IMR-90 (cell line): ENCODE data around the gene GAMT. TPM values are rescaled to one million over a fixed set of nuclear protein-coding genes. Genes with fewer than 3 reads are reported as not detected.

Experiments used
- ATAC-seq: fragments of 200-7000 bp; cut with Tn5 transposase; 2 replicates; pipeline ENCODE4 v1.9.1; 2020; ENCODE audit warnings: low read depth, mild to moderate bottlenecking, moderate library complexity
- BruUV-seq: library from RNA; stranded (reverse); fragments of 400-500 nt; replicated peaks from 2 replicates; lab custom pipeline; 2021; lab: Mats Ljungman, UMichigan
- CTCF ChIA-PET: fragments of 300-600 bp; formaldehyde crosslinking; extraction: SDS; loops from one replicate; lab custom pipeline; 2021; ENCODE audit warnings: antibody characterized with exemption; lab: Yijun Ruan, JAX
- POLR2A ChIA-PET: fragments of 300-600 bp; sonication (Branson Sonifier 250); formaldehyde crosslinking; loops from one replicate; lab custom pipeline; 2022; ENCODE audit warnings: antibody characterized with exemption; ENCODE audit not compliant: unreplicated experiment; lab: Charles Lee
- DNase-seq: peaks from one replicate; pipeline ENCODE4 v3.0.0; 2013
- H2AFZ ChIP-seq: replicated peaks from 2 replicates; pipeline ENCODE3; 2013; ENCODE audit warnings: low read length, mild to moderate bottlenecking; ENCODE audit not compliant: poor library complexity
- H2AK5ac ChIP-seq: 2 replicates; pipeline ENCODE4 v1.6.1; 2013; ENCODE audit warnings: low read depth, low read length, inconsistent platforms
- H2AK9ac ChIP-seq: replicated peaks from 2 replicates; pipeline ENCODE3; 2013; ENCODE audit warnings: mild to moderate bottlenecking, low read depth, low read length, moderate library complexity; ENCODE audit not compliant: poor library complexity
- H2BK120ac ChIP-seq: 2 replicates; pipeline ENCODE4 v1.6.1; 2013; ENCODE audit warnings: low read depth, low read length, inconsistent platforms
- H2BK15ac ChIP-seq: 3 replicates; pipeline ENCODE4 v1.6.1; 2013; ENCODE audit warnings: low read depth, low read length, inconsistent platforms
- H2BK20ac ChIP-seq: 2 replicates; pipeline ENCODE4 v1.6.1; 2013; ENCODE audit warnings: low read depth, mild to moderate bottlenecking, inconsistent platforms, low read length, moderate library complexity
- H2BK5ac ChIP-seq: 2 replicates; pipeline ENCODE4 v1.6.1; 2013; ENCODE audit warnings: mild to moderate bottlenecking, low read depth, low read length, inconsistent platforms; ENCODE audit not compliant: poor library complexity, severe bottlenecking
- H3K14ac ChIP-seq: replicated peaks from 2 replicates; pipeline ENCODE4 v1.6.1; 2013; ENCODE audit warnings: low read depth, low read length, inconsistent platforms
- H3K18ac ChIP-seq: 2 replicates; pipeline ENCODE4 v1.6.1; 2013; ENCODE audit warnings: low read depth, low read length, control low read depth
- H3K23ac ChIP-seq: 2 replicates; pipeline ENCODE4 v1.6.1; 2013; ENCODE audit warnings: low read depth, low read length, inconsistent platforms
- H3K27ac ChIP-seq: 2 replicates; pipeline ENCODE4 v1.5.1; 2013; ENCODE audit warnings: mild to moderate bottlenecking, control low read depth, low read length; ENCODE audit not compliant: insufficient read depth
- H3K27me3 ChIP-seq: 2 replicates; pipeline ENCODE4 v1.6.1; 2013; ENCODE audit warnings: low read length; ENCODE audit not compliant: control insufficient read depth, insufficient read depth
- H3K36me3 ChIP-seq: 2 replicates; pipeline ENCODE4 v1.6.1; 2013; ENCODE audit warnings: low read length, mixed read lengths; ENCODE audit not compliant: control insufficient read depth, insufficient read depth
- H3K4ac ChIP-seq: 2 replicates; pipeline ENCODE4 v1.6.1; 2013; ENCODE audit warnings: low read depth, low read length, inconsistent platforms
- H3K4me1 ChIP-seq: 2 replicates; pipeline ENCODE4 v1.6.1; 2013; ENCODE audit warnings: low read length, mixed read lengths; ENCODE audit not compliant: control insufficient read depth, insufficient read depth
- H3K4me2 ChIP-seq: 2 replicates; pipeline ENCODE4 v1.6.1; 2013; ENCODE audit warnings: low read depth, mild to moderate bottlenecking, control low read depth, low read length, moderate library complexity
- H3K4me3 ChIP-seq: 2 replicates; pipeline ENCODE4 v1.5.1; 2013; ENCODE audit warnings: low read depth, mild to moderate bottlenecking, control low read depth, low read length, moderate library complexity; ENCODE audit not compliant: insufficient read depth
- H3K56ac ChIP-seq: 2 replicates; pipeline ENCODE4 v1.6.1; 2013; ENCODE audit warnings: low read length, inconsistent platforms; ENCODE audit not compliant: insufficient read depth; ENCODE audit errors: extremely low read depth
- H3K79me1 ChIP-seq, 2 experiments: 2 replicates each; pipeline ENCODE4 v1.6.1; 2013; ENCODE audit warnings: low read length in 2 of 2, inconsistent platforms in 1 of 2, low read depth in 1 of 2
- H3K9ac ChIP-seq: 2 replicates; pipeline ENCODE4 v1.6.1; 2013; ENCODE audit warnings: low read depth, low read length, control low read depth
- H3K9me1 ChIP-seq: 2 replicates; pipeline ENCODE4 v1.6.1; 2013; ENCODE audit warnings: low read length, inconsistent platforms; ENCODE audit not compliant: insufficient read depth
- H3K9me3 ChIP-seq: 2 replicates; pipeline ENCODE4 v1.6.1; 2013; ENCODE audit warnings: low read length; ENCODE audit not compliant: control insufficient read depth, insufficient read depth
- H4K20me1 ChIP-seq: 2 replicates; pipeline ENCODE4 v1.6.1; 2013; ENCODE audit warnings: low read length, inconsistent platforms; ENCODE audit not compliant: insufficient read depth
- H4K5ac ChIP-seq: 2 replicates; pipeline ENCODE4 v1.6.1; 2013; ENCODE audit warnings: mild to moderate bottlenecking, low read depth, low read length, control low read depth
- H4K8ac ChIP-seq, 2 experiments: 2 replicates each; pipeline ENCODE4 v1.6.1; 2013; ENCODE audit warnings: low read depth in 2 of 2, low read length in 2 of 2, control low read depth in 1 of 2, inconsistent platforms in 1 of 2
- H4K91ac ChIP-seq: 2 replicates; pipeline ENCODE4 v1.6.1; 2013; ENCODE audit warnings: low read depth, low read length, inconsistent platforms; ENCODE audit not compliant: insufficient read depth
- BHLHE40 ChIP-seq: fragments of 150-350 bp; IDR thresholded peaks from 2 replicates; pipeline ENCODE4 v1.6.1; 2016; ENCODE audit warnings: mild to moderate bottlenecking, low read depth, low read length
- CHD1 ChIP-seq: IDR thresholded peaks from 2 replicates; pipeline ENCODE4 v1.6.1; 2012; ENCODE audit warnings: low read depth, low read length, improper control_type of control experiment
- CTCF ChIP-seq: conservative IDR thresholded peaks from 2 replicates; pipeline ENCODE4 v1.5.1; 2012; ENCODE audit warnings: mild to moderate bottlenecking, low read depth, low read length, improper control_type of control experiment
- MAFK ChIP-seq: IDR thresholded peaks from 2 replicates; pipeline ENCODE4 v1.6.1; 2012; ENCODE audit warnings: low read depth, low read length, improper control_type of control experiment
- MAZ ChIP-seq: IDR thresholded peaks from 2 replicates; pipeline ENCODE4 v1.6.1; 2012; ENCODE audit warnings: low read depth, mild to moderate bottlenecking, low read length, improper control_type of control experiment, moderate library complexity, borderline replicate concordance
- MXI1 ChIP-seq: IDR thresholded peaks from 2 replicates; pipeline ENCODE4 v1.6.1; 2012; ENCODE audit warnings: low read depth, mild to moderate bottlenecking, low read length, moderate library complexity, borderline replicate concordance
- NFE2L2 ChIP-seq: fragments of 150-350 bp; IDR thresholded peaks from 2 replicates; pipeline ENCODE4 v1.6.1; 2016; ENCODE audit warnings: low read depth, mild to moderate bottlenecking, low read length
- RAD21 ChIP-seq: IDR thresholded peaks from 2 replicates; pipeline ENCODE4 v1.6.1; 2012; ENCODE audit warnings: low read length, improper control_type of control experiment
- RCOR1 ChIP-seq: IDR thresholded peaks from 2 replicates; pipeline ENCODE4 v1.6.1; 2012; ENCODE audit warnings: mild to moderate bottlenecking, low read length, improper control_type of control experiment; ENCODE audit not compliant: insufficient replicate concordance
- RFX5 ChIP-seq: IDR thresholded peaks from 2 replicates; pipeline ENCODE4 v1.8.0; 2012; ENCODE audit warnings: low read depth, mild to moderate bottlenecking, low read length, moderate library complexity
- SMC3 ChIP-seq: fragments of 150-350 bp; IDR thresholded peaks from 2 replicates; pipeline ENCODE4 v1.6.1; 2016; ENCODE audit warnings: low read depth, mild to moderate bottlenecking, antibody characterized with exemption, low read length, moderate library complexity
- whole genome bisulfite sequencing, 2 experiments: methylation state at CpG; one replicate each; pipeline versions ENCODE4 v1.1.5 to v1.1.7; 2013; ENCODE audit warnings: missing lambda C conversion rate in 2 of 2; ENCODE audit not compliant: insufficient read length in 1 of 2; ENCODE audit errors: extremely low coverage in 2 of 2; 5-methylcytosine and 5-hydroxymethylcytosine counted together
- dilution Hi-C: fragments of 300-500 bp; cut with HindIII; formaldehyde crosslinking; loops from one replicate; pipeline ENCODE4 v1.14.3; 2018; ENCODE audit warnings: low sequenced_read_pairs; ENCODE audit not compliant: unreplicated experiment
- in situ Hi-C: fragments of 300-500 bp; cut with MboI; formaldehyde crosslinking; loops from 3 replicates; pipeline ENCODE4 v1.14.3; 2019; ENCODE audit warnings: low sequenced_read_pairs, inconsistent platforms, mixed read lengths
- intact Hi-C: fragments of 100-400 bp; cut with micrococcal nuclease; formaldehyde crosslinking; loops from 2 replicates; pipeline ENCODE4 v1.10.0; 2022
- polyA plus RNA-seq, 3 experiments: library from polyadenylated mRNA; depleted of rRNA; stranded (reverse); fragments of >200 nt; gene quantifications; 2 replicates each; pipeline ENCODE4 v1.2.3, GENCODE V29; 2012; ENCODE audit warnings: low replicate concordance in 1 of 3
- total RNA-seq: library from RNA; depleted of rRNA; stranded (reverse); fragments of >200 nt; gene quantifications from 2 replicates; pipeline ENCODE4 v1.2.3, GENCODE V29; 2012

GAMT gene
- total and polyA plus RNA-seq, 2 of the 4 experiments (the other 2 are of a cell fraction): 22.8 to 51.8 TPM

DNA sequence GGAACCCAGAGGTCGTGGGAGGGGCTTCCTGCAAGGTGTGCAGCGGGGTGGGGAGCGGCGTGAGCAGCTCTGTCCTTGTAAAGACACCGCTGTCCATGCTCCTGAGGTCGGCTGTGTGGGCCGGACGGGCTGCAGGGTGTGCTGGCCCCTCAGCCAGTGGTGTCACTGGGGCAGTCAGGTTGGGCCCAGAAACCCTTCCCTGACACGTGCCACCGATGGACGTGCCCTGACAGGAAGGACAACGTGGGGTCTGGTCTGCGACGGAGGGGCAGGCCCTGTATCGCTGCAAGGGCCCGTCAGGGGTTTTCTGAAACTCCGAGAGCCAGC, 32.7 kb upstream of the GAMT start:
- H4K20me1 ChIP-seq: peaks cover 17% of the 10 kb centered on the region
- ATAC-seq (no peak), DNase-seq (no peak)
- BruUV-seq: no TSS peak
- H3K14ac ChIP-seq: no peak overlapping the region
- CTCF ChIA-PET: no interaction called here
- TF ChIP-seq MAZ (no peak), MAFK (no peak), CTCF (no peak), CHD1 (no peak), RAD21 (no peak), MXI1 (no peak), SMC3 (no peak), RFX5 (no peak), NFE2L2 (no peak), RCOR1 (no peak), BHLHE40 (no peak)
- peaks cover 53% of the 10 kb centered on the region for H3K36me3 ChIP-seq
- H3K9ac ChIP-seq: no peak overlapping the region
- no peak overlapping the region for H2BK120ac ChIP-seq
- no peak overlapping the region for H3K4ac ChIP-seq
- no peak overlapping the region for H2BK15ac ChIP-seq
- dilution Hi-C loops: no loop called here
- no peaks in the 10 kb centered on the region for H3K9me3 ChIP-seq
- no peaks in the 10 kb centered on the region for H3K27me3 ChIP-seq
- no peak overlapping the region for H3K4me2 ChIP-seq
- no peak overlapping the region for H4K8ac ChIP-seq
- H2AK5ac ChIP-seq: no peak overlapping the region
- H3K27ac ChIP-seq: no peak overlapping the region
- H4K91ac ChIP-seq: no peak overlapping the region
- no peaks in the 10 kb centered on the region; the same call in 1 of the 2 replicates for H3K9me1 ChIP-seq
- no peak overlapping the region for H2AK9ac ChIP-seq
- no peak overlapping the region for H2BK20ac ChIP-seq
- H2BK5ac ChIP-seq: no peak overlapping the region
- no peak overlapping the region for H3K23ac ChIP-seq
- intact Hi-C loops: no loop called here
- in situ Hi-C loops: no loop called here
- no peak overlapping the region for H3K56ac ChIP-seq
- 93% methylated on average over 17 of the region's 17 CpGs; no CpG with 5 or more reads in 1 of the 2 experiments for WGBS, 2 experiments
- no peak overlapping the region for H3K18ac ChIP-seq
- H3K4me3 ChIP-seq: no peak overlapping the region
- H4K5ac ChIP-seq: no peak overlapping the region
- H2AFZ ChIP-seq: peak overlapping the region; percentile 51
- peaks cover 15 to 38% of the 10 kb centered on the region in 2 experiments for H3K79me1 ChIP-seq
- POLR2A ChIA-PET: no interaction called here
- peaks cover 2% of the 10 kb centered on the region; the same call in 1 of the 2 replicates for H3K4me1 ChIP-seq
